ENCODE measurements around the gene HYAL2. TPM values are rescaled to one million over a fixed set of nuclear protein-coding genes. Genes with fewer than 3 reads are reported as not detected.

HYAL2 gene
- total and polyA plus RNA-seq, 9 of the 15 experiments (the other 6 are each of a cell fraction or from before 2014, with no cell fraction given): 0.36 to 22.7 (median 11.4) TPM; not detected in 1

DNA sequence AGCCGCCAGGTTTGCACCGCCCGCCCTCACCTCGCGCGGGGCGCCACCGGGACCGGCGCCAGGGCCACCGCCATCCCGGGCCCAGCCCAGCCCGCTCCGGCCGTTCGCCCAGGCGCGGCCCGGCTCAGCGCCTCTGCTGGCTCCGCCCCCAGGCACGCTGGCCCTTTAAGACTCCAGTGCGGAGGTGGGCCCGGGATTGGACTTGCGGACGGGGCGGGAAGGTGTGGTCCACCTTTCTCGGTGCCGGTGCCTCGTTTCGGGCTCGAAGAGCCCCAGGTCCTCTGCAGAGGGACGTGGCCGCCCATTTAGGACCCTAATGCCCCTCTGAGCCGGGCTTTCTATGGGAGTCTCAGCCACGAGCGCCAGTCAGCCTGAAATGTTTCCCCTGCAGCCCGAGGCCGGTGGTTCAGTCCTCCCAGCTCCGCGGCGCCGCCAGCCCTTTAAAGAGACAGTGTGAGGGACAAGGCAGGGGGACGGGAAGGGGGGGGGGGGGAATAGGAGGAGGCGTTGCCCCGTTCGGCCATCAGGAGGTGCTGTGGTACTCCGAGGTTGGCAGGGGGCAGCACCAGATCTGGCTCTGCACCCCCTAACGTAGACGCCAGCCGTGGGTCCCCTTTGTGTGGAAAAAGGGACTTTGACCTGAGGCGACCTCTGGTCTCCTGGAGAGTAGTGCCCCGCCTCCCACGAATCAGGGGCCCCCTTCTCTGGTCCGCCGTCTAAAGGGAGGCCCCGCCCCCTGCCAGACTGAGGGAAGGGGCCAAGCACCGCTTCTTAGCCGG is 1.0 kb downstream of the HYAL2 start:
- POLR2A ChIA-PET: interaction anchor here (1.0 kb wide), 1 partner anchor 18 kb away, joined by 4 read pairs; the partner anchor contains the start of gene HYAL1
- TF ChIP-seq, protein P1, sequence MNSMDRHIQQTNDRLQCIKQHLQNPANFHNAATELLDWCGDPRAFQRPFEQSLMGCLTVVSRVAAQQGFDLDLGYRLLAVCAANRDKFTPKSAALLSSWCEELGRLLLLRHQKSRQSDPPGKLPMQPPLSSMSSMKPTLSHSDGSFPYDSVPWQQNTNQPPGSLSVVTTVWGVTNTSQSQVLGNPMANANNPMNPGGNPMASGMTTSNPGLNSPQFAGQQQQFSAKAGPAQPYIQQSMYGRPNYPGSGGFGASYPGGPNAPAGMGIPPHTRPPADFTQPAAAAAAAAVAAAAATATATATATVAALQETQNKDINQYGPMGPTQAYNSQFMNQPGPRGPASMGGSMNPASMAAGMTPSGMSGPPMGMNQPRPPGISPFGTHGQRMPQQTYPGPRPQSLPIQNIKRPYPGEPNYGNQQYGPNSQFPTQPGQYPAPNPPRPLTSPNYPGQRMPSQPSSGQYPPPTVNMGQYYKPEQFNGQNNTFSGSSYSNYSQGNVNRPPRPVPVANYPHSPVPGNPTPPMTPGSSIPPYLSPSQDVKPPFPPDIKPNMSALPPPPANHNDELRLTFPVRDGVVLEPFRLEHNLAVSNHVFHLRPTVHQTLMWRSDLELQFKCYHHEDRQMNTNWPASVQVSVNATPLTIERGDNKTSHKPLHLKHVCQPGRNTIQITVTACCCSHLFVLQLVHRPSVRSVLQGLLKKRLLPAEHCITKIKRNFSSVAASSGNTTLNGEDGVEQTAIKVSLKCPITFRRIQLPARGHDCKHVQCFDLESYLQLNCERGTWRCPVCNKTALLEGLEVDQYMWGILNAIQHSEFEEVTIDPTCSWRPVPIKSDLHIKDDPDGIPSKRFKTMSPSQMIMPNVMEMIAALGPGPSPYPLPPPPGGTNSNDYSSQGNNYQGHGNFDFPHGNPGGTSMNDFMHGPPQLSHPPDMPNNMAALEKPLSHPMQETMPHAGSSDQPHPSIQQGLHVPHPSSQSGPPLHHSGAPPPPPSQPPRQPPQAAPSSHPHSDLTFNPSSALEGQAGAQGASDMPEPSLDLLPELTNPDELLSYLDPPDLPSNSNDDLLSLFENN (IDR thresholded peaks at IDR 0.05; ENCODE audit: low read depth in 2 of 2, low read length in 2 of 2): 0 out of 4 replicates have a peak, but pooled peaks of 1 of the 2 experiments have one; percentile 12
- TF ChIP-seq BCLAF1 (IDR thresholded peaks at IDR 0.05; ENCODE audit: borderline replicate concordance in 1 of 2, control insufficient read depth in 1 of 2, low read depth in 2 of 2, low read length in 1 of 2): peak in 1 of 2 experiments; percentile 96; a peak in 2 of 4 replicates
- TF ChIP-seq SIN3A (IDR thresholded peaks at IDR 0.05; ENCODE audit: borderline replicate concordance in 2 of 2, control insufficient read depth in 1 of 2, low read depth in 2 of 2, low read length in 2 of 2): peak in 1 of 2 experiments; percentile 85; a peak in 3 of 4 replicates
- TF ChIP-seq, protein P2, sequence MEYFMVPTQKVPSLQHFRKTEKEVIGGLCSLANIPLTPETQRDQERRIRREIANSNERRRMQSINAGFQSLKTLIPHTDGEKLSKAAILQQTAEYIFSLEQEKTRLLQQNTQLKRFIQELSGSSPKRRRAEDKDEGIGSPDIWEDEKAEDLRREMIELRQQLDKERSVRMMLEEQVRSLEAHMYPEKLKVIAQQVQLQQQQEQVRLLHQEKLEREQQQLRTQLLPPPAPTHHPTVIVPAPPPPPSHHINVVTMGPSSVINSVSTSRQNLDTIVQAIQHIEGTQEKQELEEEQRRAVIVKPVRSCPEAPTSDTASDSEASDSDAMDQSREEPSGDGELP (CRISPR knock-in tag; IDR thresholded peaks at IDR 0.05; ENCODE audit: borderline replicate concordance): 0 out of 2 replicates have a peak, but pooled peaks have one; percentile 29
- peak; percentile 90 for TF ChIP-seq TCF7L2 (IDR thresholded peaks at IDR 0.05; ENCODE audit: low read depth, low read length)
- TF ChIP-seq NR2C2 (CRISPR knock-in tag; IDR thresholded peaks at IDR 0.05): no peak
- TF ChIP-seq NR2C2 (tag; IDR thresholded peaks at IDR 0.05): peak; percentile 29; the same call in 1 of the 2 replicates
- 0 out of 2 replicates have a peak, but pooled peaks have one; percentile 12 for TF ChIP-seq MTA3 (IDR thresholded peaks at IDR 0.05; ENCODE audit: borderline replicate concordance)
- TF ChIP-seq, protein P3, sequence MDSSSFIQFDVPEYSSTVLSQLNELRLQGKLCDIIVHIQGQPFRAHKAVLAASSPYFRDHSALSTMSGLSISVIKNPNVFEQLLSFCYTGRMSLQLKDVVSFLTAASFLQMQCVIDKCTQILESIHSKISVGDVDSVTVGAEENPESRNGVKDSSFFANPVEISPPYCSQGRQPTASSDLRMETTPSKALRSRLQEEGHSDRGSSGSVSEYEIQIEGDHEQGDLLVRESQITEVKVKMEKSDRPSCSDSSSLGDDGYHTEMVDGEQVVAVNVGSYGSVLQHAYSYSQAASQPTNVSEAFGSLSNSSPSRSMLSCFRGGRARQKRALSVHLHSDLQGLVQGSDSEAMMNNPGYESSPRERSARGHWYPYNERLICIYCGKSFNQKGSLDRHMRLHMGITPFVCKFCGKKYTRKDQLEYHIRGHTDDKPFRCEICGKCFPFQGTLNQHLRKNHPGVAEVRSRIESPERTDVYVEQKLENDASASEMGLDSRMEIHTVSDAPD (CRISPR knock-in tag; IDR thresholded peaks at IDR 0.05): no peak

More for the DNA sequence above, 1.0 kb downstream of the HYAL2 start:
- no peaks in the 10 kb centered on the region for H3K27me3 ChIP-seq (ENCODE audit: control insufficient read depth in 2 of 2, insufficient read depth in 2 of 2, low read length in 2 of 2)
- DNase-seq (ENCODE audit: extremely low read depth in 1 of 4, low spot score in 3 of 4) (peak; percentile 68 to 90 (median 78)), FAIRE-seq (peak; percentile 71), ATAC-seq (peak; percentile 90)
- peak overlapping the region; percentile 98 for H3K9ac ChIP-seq (ENCODE audit: insufficient read depth in 1 of 2, low read depth in 2 of 2, low read length in 2 of 2)
- peak overlapping the region; percentile 100 for H3K27ac ChIP-seq (ENCODE audit: extremely low read depth, low read depth, low read length)
- H2AFZ ChIP-seq (ENCODE audit: low read depth, low read length): peak overlapping the region; percentile 99
- H3K9me1 ChIP-seq (ENCODE audit: control insufficient read depth, insufficient read depth, low read length): no peaks in the 10 kb centered on the region
- peaks cover 43% of the 10 kb centered on the region; the same call in 2 of the 3 replicates for H3K36me3 ChIP-seq (ENCODE audit: control insufficient read depth, insufficient read depth, low read length)
- H3K9me3 ChIP-seq (replicated peaks; ENCODE audit: control insufficient read depth, insufficient read depth, low read depth, low read length): no peaks in the 10 kb centered on the region
- BruUV-seq (replicated peaks): no TSS peak
- H3K4me1 ChIP-seq (replicated peaks in 1 of 2; ENCODE audit: control insufficient read depth in 2 of 2, insufficient read depth in 2 of 2, low read length in 2 of 2): peaks cover 33 to 75% of the 10 kb centered on the region in 2 experiments
- in situ Hi-C loops (cut with MboI): no loop called here
- intact Hi-C loops (cut with micrococcal nuclease): no loop called here
- H3K4me2 ChIP-seq (ENCODE audit: insufficient read depth, low read length): peak overlapping the region; percentile 90
- H4K20me1 ChIP-seq (replicated peaks; ENCODE audit: control insufficient read depth, insufficient read depth, low read length): no peaks in the 10 kb centered on the region
- under 1% methylated on average over 33 of the region's 59 CpGs for WGBS (ENCODE audit: insufficient coverage, low coverage, missing lambda C conversion rate)
- H3K4me3 ChIP-seq: peak overlapping the region; percentile 81
- CTCF ChIA-PET (ENCODE audit: low intra/inter-chr PET ratio): no interaction called here
- peaks cover 22% of the 10 kb centered on the region for H3K79me2 ChIP-seq (ENCODE audit: control insufficient read depth, insufficient read depth, low read length)
